Keratinocyte (primary cell): ENCODE measurements around the gene CSTF2T.

ENCODE experiments used
- CTCF ChIP-seq, 3 experiments: IDR thresholded peaks in 1 of 3; conservative IDR thresholded peaks in 1 of 3; optimal IDR thresholded peaks in 1 of 3; 2 replicates in 2 of 3; 3 replicates in 1 of 3; pipeline versions ENCODE3 to v1.5.1; 2011; ENCODE audit warnings: low read length in 3 of 3, mild to moderate bottlenecking in 3 of 3, moderate library complexity in 2 of 3, control low read depth in 1 of 3, inconsistent platforms in 1 of 3; ENCODE audit not compliant: insufficient read depth in 2 of 3; ENCODE audit errors: extremely low read depth in 1 of 3
- EZH2 ChIP-seq: IDR thresholded peaks from one replicate; pipeline ENCODE4 v1.6.1; 2012; ENCODE audit warnings: inconsistent platforms, mild to moderate bottlenecking, low read length, moderate library complexity

- TF ChIP-seq CTCF (optimal IDR thresholded peaks at IDR 0.05 in 1 of 3, IDR thresholded peaks at IDR 0.05 in 1 of 3, conservative IDR thresholded peaks at IDR 0.05 in 1 of 3; ENCODE audit: extremely low read depth in 1 of 3, insufficient read depth in 2 of 3, low read length in 3 of 3) (no peak), EZH2 (no peak)
Measured at GRCh38 chr10:51699475-51700227, at the start of gene CSTF2T.
